AG20443 (cell line): Measurements from ENCODE around the gene BPIFB4.
A peak's percentile ranks its signal among the peaks of the same experiment; 100 is the strongest.
"Not testable (repeated sequence)": the region's sequence is repeated elsewhere in the genome, so short reads cannot be mapped to it uniquely, and the experiment has no call there.

Experiments used
- DNase-seq: peaks from one replicate; pipeline ENCODE4 v3.0.0; 2012; ENCODE audit warnings: low spot score, mixed read lengths

Gene BPIFB4

GRCh38 chr20:33086052-33086722, 6.7 kb downstream of the BPIFB4 start:
- no peak for DNase-seq

- DNase-seq, result no peak
Measured at GRCh38 chr20:33091147-33091546, 11.7 kb downstream of the BPIFB4 start.

GRCh38 chr20:33091693-33092092, 12.2 kb downstream of the BPIFB4 start:
- DNase-seq, result no peak

GRCh38 chr20:33092361-33092760, 12.9 kb downstream of the BPIFB4 start:
- no peak for DNase-seq

- no peak for DNase-seq
Measured at GRCh38 chr20:33093074-33093473, 13.6 kb downstream of the BPIFB4 start.

GRCh38 chr20:33093582-33093981, 14.1 kb downstream of the BPIFB4 start:
- no peak for DNase-seq

- DNase-seq, result no peak
Measured at GRCh38 chr20:33095249-33095648, 15.8 kb downstream of the BPIFB4 start.

GRCh38 chr20:33095902-33096584, 16.6 kb downstream of the BPIFB4 start:
- peak; percentile 81 for DNase-seq

GRCh38 chr20:33097001-33097400, 17.6 kb downstream of the BPIFB4 start:
- DNase-seq, result peak; percentile 37

- DNase-seq, result no peak
Measured at GRCh38 chr20:33099843-33100538, 20.5 kb downstream of the BPIFB4 start.

GRCh38 chr20:33103556-33103955, 24.1 kb downstream of the BPIFB4 start:
- DNase-seq, result no peak

- no peak for DNase-seq
Measured at GRCh38 chr20:33104336-33104735, 24.9 kb downstream of the BPIFB4 start.

GRCh38 chr20:33105316-33105924, 26.0 kb downstream of the BPIFB4 start:
- no peak for DNase-seq

- DNase-seq, result not testable (repeated sequence)
Measured at GRCh38 chr20:33106058-33106620, 26.7 kb downstream of the BPIFB4 start.

GRCh38 chr20:33108661-33109060, 29.2 kb downstream of the BPIFB4 start:
- no peak for DNase-seq

- no peak for DNase-seq
Measured at GRCh38 chr20:33110147-33110825, 30.8 kb downstream of the BPIFB4 start.

- no peak for DNase-seq
Measured at GRCh38 chr20:33111306-33111705, 31.9 kb downstream of the BPIFB4 start.

GRCh38 chr20:33112547-33113386, 33.3 kb downstream of the BPIFB4 start:
- no peak for DNase-seq

- DNase-seq, result no peak
Measured at GRCh38 chr20:33113387-33113908, 34.0 kb downstream of the BPIFB4 start.

- DNase-seq, result not testable (repeated sequence)
Measured at GRCh38 chr20:33115501-33115900, 36.1 kb downstream of the BPIFB4 start.
